Measurements from ENCODE around the gene PCDHAC1. TPM values are rescaled to one million over a fixed set of nuclear protein-coding genes. Genes with fewer than 3 reads are reported as not detected.

Gene PCDHAC1
- total and polyA plus RNA-seq, 4 donors: 0.41 to 10.0 (median 0.95) TPM

DNA sequence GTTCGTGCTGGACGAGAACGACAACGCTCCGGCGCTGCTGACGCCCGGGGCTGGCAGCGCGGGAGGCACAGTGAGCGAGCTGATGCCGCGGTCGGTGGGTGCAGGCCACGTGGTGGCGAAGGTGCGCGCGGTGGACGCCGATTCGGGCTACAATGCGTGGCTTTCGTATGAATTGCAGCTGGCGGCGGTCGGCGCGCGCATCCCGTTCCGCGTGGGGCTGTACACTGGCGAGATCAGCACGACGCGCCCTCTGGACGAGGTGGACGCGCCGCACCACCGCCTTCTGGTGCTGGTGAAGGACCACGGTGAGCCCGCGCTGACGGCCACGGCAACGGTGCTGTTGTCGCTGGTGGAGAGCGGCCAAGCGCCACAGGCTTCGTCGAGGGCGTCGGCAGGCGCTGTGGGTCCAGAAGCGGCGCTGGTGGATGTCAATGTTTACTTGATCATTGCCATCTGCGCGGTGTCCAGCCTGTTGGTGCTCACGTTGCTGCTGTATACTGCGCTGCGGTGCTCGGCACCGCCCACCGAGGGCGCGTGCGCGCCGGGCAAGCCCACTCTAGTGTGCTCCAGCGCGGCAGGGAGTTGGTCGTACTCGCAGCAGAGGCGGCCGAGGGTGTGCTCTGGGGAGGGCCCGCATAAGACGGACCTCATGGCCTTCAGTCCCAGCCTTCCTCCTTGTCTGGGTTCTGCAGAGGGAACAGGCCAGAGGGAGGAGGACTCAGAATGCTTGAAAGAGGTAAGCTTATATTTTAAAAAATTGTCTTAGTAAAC lies 42.0 kb upstream of the PCDHAC1 start:
- no peak for TF ChIP-seq CTCF (IDR thresholded peaks at IDR 0.05; ENCODE audit: control extremely low read depth, extremely low read depth)
- DNase-seq: no peak
- 37 to 44% methylated on average over 79 of the region's 79 CpGs for WGBS, 2 donors

GRCh38 chr5:140916325-140916724 lies 9.8 kb upstream of the PCDHAC1 start:
- DNase-seq (no peak), ATAC-seq (ENCODE audit: insufficient read depth, low FRiP score) (no peak)
- Histone ChIP-seq H3K4me1 (ENCODE audit: control insufficient read depth in 5 of 5, insufficient read depth in 5 of 5, low read length in 5 of 5) (no peaks in the 10 kb centered on the region), H3K9me3 (ENCODE audit: control insufficient read depth in 4 of 4, insufficient read depth in 3 of 4, low read length in 3 of 4) (peaks cover 0 to 12% (median 0%) of the 10 kb centered on the region in 4 donors), H3K27ac (ENCODE audit: low read depth in 1 of 2, low read length in 1 of 2) (no peak overlapping the region), H3K27me3 (ENCODE audit: control insufficient read depth in 3 of 3, insufficient read depth in 3 of 3, low read length in 2 of 3) (no peaks in the 10 kb centered on the region), H3K4me3 (no peak overlapping the region), H3K9ac (ENCODE audit: insufficient read depth in 1 of 2, low read length in 2 of 2) (no peak overlapping the region), H3K36me3 (ENCODE audit: control insufficient read depth in 4 of 4, insufficient read depth in 4 of 4, low read length in 4 of 4) (no peaks in the 10 kb centered on the region)
- WGBS, 2 donors: 83 to 100% methylated on average over 1 of the region's 1 CpG
- no peak for TF ChIP-seq CTCF (IDR thresholded peaks at IDR 0.05; ENCODE audit: control extremely low read depth, extremely low read depth)

More for the DNA sequence above, 42.0 kb upstream of the PCDHAC1 start:
- Histone ChIP-seq H3K9ac (ENCODE audit: insufficient read depth in 1 of 2, low read length in 2 of 2) (no peak overlapping the region), H3K36me3 (ENCODE audit: control insufficient read depth in 4 of 4, insufficient read depth in 4 of 4, low read length in 4 of 4) (no peaks in the 10 kb centered on the region), H3K4me1 (ENCODE audit: control insufficient read depth in 5 of 5, insufficient read depth in 5 of 5, low read length in 5 of 5) (peaks cover 0 to 5% (median 0%) of the 10 kb centered on the region in 5 donors), H3K27ac (ENCODE audit: low read depth in 1 of 2, low read length in 1 of 2) (no peak overlapping the region), H3K9me3 (ENCODE audit: control insufficient read depth in 4 of 4, insufficient read depth in 3 of 4, low read length in 3 of 4) (peaks cover 4 to 20% (median 7%) of the 10 kb centered on the region in 4 donors), H3K4me3 (no peak overlapping the region), H3K27me3 (ENCODE audit: control insufficient read depth in 3 of 3, insufficient read depth in 3 of 3, low read length in 2 of 3) (peaks cover 0 to 8% (median 0%) of the 10 kb centered on the region in 3 donors)
- ATAC-seq (ENCODE audit: insufficient read depth, low FRiP score): no peak

DNA sequence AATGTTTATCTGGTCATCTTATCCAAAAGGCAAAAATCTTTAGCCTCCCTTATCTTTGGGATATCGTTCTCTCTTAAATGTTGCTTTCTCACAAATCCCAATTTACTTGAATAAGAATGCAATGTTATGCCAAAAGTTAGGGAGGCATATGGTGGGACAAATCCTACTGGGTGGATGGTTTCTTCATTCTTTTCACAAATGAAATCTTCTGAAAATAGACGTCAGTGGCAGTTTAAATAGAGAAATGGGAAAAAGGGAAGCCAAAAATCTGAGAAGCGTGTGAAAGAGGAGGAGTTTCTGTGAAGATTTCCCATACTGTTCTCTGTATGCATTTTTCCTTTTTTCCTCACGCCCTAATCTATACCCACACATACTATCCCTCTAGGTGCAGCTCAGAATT lies 2.5 kb upstream of the PCDHAC1 start:
- Histone ChIP-seq H3K27me3 (ENCODE audit: control insufficient read depth in 3 of 3, insufficient read depth in 3 of 3, low read length in 2 of 3) (peaks cover 0 to 41% (median 27%) of the 10 kb centered on the region in 3 donors), H3K27ac (ENCODE audit: low read depth in 1 of 2, low read length in 1 of 2) (no peak overlapping the region), H3K36me3 (ENCODE audit: control insufficient read depth in 4 of 4, insufficient read depth in 4 of 4, low read length in 4 of 4) (no peaks in the 10 kb centered on the region), H3K9me3 (ENCODE audit: control insufficient read depth in 4 of 4, insufficient read depth in 3 of 4, low read length in 3 of 4) (peaks cover 0 to 14% (median 0%) of the 10 kb centered on the region in 4 donors), H3K4me3 (no peak overlapping the region), H3K9ac (ENCODE audit: insufficient read depth in 1 of 2, low read length in 2 of 2) (no peak overlapping the region), H3K4me1 (ENCODE audit: control insufficient read depth in 5 of 5, insufficient read depth in 5 of 5, low read length in 5 of 5) (peaks cover 0 to 13% (median 5%) of the 10 kb centered on the region in 5 donors)
- no peak for TF ChIP-seq CTCF (IDR thresholded peaks at IDR 0.05; ENCODE audit: control extremely low read depth, extremely low read depth)
- WGBS, 2 donors: 56 to 61% methylated on average over 4 of the region's 4 CpGs
- ATAC-seq (ENCODE audit: insufficient read depth, low FRiP score) (no peak), DNase-seq (no peak)
